GM23338 (cell line): Measurements from ENCODE around the gene SH3D19. TPM values are rescaled to one million over a fixed set of nuclear protein-coding genes. Genes with fewer than 3 reads are reported as not detected.

Experiments
- ATAC-seq: fragments of 200-7000 bp; cut with Tn5 transposase; 3 replicates; pipeline ENCODE4 v1.9.1; 2020
- DNase-seq: peaks from one replicate; pipeline ENCODE4 v3.0.0-alpha.2; 2015; ENCODE audit warnings: low spot score
- H2AFZ ChIP-seq: fragments of 200-600 bp; sonication (generic); 2 replicates; pipeline ENCODE4 v1.8.0; 2016; ENCODE audit warnings: antibody characterized with exemption, mild to moderate bottlenecking, moderate library complexity
- H3F3A ChIP-seq: fragments of 200-600 bp; sonication (generic); replicated peaks from 2 replicates; pipeline ENCODE4 v1.8.0; 2017; ENCODE audit warnings: antibody characterized with exemption, mixed run types, low read depth
- H3K27ac ChIP-seq: fragments of 200-600 bp; sonication (generic); 2 replicates; pipeline ENCODE4 v1.6.1; 2016; ENCODE audit warnings: low read depth
- H3K27me3 ChIP-seq: fragments of 200-600 bp; sonication (generic); 2 replicates; pipeline ENCODE4 v1.8.0; 2016; ENCODE audit warnings: mild to moderate bottlenecking, mixed run types, moderate library complexity; ENCODE audit not compliant: insufficient read depth
- H3K36me3 ChIP-seq: fragments of 200-600 bp; sonication (generic); 2 replicates; pipeline ENCODE4 v1.8.0; 2016; ENCODE audit warnings: mild to moderate bottlenecking; ENCODE audit not compliant: insufficient read depth
- H3K4me1 ChIP-seq: fragments of 200-600 bp; sonication (generic); 2 replicates; pipeline ENCODE4 v1.8.0; 2016; ENCODE audit warnings: mild to moderate bottlenecking, moderate library complexity; ENCODE audit not compliant: insufficient read depth
- H3K4me2 ChIP-seq: fragments of 200-600 bp; sonication (generic); 2 replicates; pipeline ENCODE4 v1.7.1; 2017; ENCODE audit warnings: mixed run types
- H3K4me3 ChIP-seq: fragments of 200-600 bp; sonication (generic); 2 replicates; pipeline ENCODE4 v1.6.1; 2016; ENCODE audit warnings: mixed run types
- H3K79me2 ChIP-seq: fragments of 200-600 bp; sonication (generic); replicated peaks from 2 replicates; pipeline ENCODE4 v1.8.0; 2017; ENCODE audit warnings: mild to moderate bottlenecking; ENCODE audit not compliant: insufficient read depth
- H3K9me2 ChIP-seq: fragments of 200-600 bp; sonication (generic); 2 replicates; pipeline ENCODE4 v1.8.0; 2017; ENCODE audit not compliant: insufficient read depth
- H4K20me1 ChIP-seq: fragments of 200-600 bp; sonication (generic); replicated peaks from 2 replicates; pipeline ENCODE4 v1.8.0; 2017; ENCODE audit warnings: mild to moderate bottlenecking; ENCODE audit not compliant: insufficient read depth
- H3K27ac Mint-ChIP-seq: 2 replicates; pipeline ENCODE4 v1.8.0; 2020; ENCODE audit warnings: inconsistent platforms, mild to moderate bottlenecking, moderate library complexity, mixed read lengths
- H3K27me3 Mint-ChIP-seq: 3 replicates; pipeline ENCODE4 v1.8.0; 2022; ENCODE audit warnings: low read depth, mild to moderate bottlenecking, moderate library complexity, mixed read lengths, inconsistent platforms; ENCODE audit not compliant: insufficient read depth, poor library complexity
- H3K36me3 Mint-ChIP-seq: 3 replicates; pipeline ENCODE4 v1.8.0; 2021; ENCODE audit warnings: low read depth, mild to moderate bottlenecking, inconsistent platforms, moderate library complexity, mixed read lengths
- H3K4me1 Mint-ChIP-seq: 3 replicates; pipeline ENCODE4 v1.8.0; 2020; ENCODE audit warnings: mild to moderate bottlenecking, inconsistent platforms, mixed read lengths
- H3K4me3 Mint-ChIP-seq: 3 replicates; pipeline ENCODE4 v1.8.0; 2021; ENCODE audit warnings: moderate library complexity, mild to moderate bottlenecking, inconsistent platforms, mixed read lengths
- H3K9me3 Mint-ChIP-seq: 3 replicates; pipeline ENCODE4 v1.8.0; 2020; ENCODE audit warnings: moderate library complexity, mild to moderate bottlenecking, inconsistent platforms, mixed read lengths
- CTCF ChIP-seq, 2 experiments: fragments of 200-600 bp in 1 of 2; sonication (generic) in 1 of 2; conservative IDR thresholded peaks; 2 replicates each; pipeline versions ENCODE4 v1.5.1 to v1.6.1; 2016 to 2017; ENCODE audit warnings: antibody characterized with exemption in 2 of 2, low read depth in 2 of 2, mild to moderate bottlenecking in 2 of 2, moderate library complexity in 1 of 2
- ETS1 ChIP-seq: IDR thresholded peaks from 2 replicates; pipeline ENCODE4 v1.6.1; 2016; ENCODE audit warnings: antibody characterized with exemption
- EZH2 ChIP-seq: fragments of 200-600 bp; sonication (generic); IDR thresholded peaks from one replicate; pipeline ENCODE4 v1.8.0; 2017; ENCODE audit warnings: antibody characterized with exemption, mild to moderate bottlenecking, low read depth; ENCODE audit not compliant: unreplicated experiment
- EZH2phosphoT487 ChIP-seq: fragments of 200-600 bp; sonication (generic); IDR thresholded peaks from one replicate; pipeline ENCODE4 v1.8.1; 2018; ENCODE audit warnings: antibody characterized with exemption; ENCODE audit not compliant: unreplicated experiment
- JUNB ChIP-seq: IDR thresholded peaks from one replicate; pipeline ENCODE4 v1.6.1; 2016; ENCODE audit warnings: antibody characterized with exemption; ENCODE audit not compliant: unreplicated experiment
- NANOG ChIP-seq: IDR thresholded peaks from 2 replicates; pipeline ENCODE4 v1.6.1; 2016; ENCODE audit warnings: antibody characterized with exemption, borderline replicate concordance
- POLR2AphosphoS5 ChIP-seq: IDR thresholded peaks from 2 replicates; pipeline ENCODE4 v1.6.1; 2016; ENCODE audit warnings: antibody characterized with exemption, low read depth
- REST ChIP-seq: IDR thresholded peaks from one replicate; pipeline ENCODE4 v1.6.1; 2018; ENCODE audit warnings: antibody characterized with exemption; ENCODE audit not compliant: unreplicated experiment
- STAT1 ChIP-seq: IDR thresholded peaks from one replicate; pipeline ENCODE4 v1.6.1; 2016; ENCODE audit warnings: antibody characterized with exemption; ENCODE audit not compliant: unreplicated experiment
- ZNF114 ChIP-seq: fragments of 250-450 bp; sonication (Bioruptor Pico); IDR thresholded peaks from 2 replicates; pipeline ENCODE4 v1.5.0; 2020; ENCODE audit warnings: mild to moderate bottlenecking, moderate library complexity
- ZNF331 ChIP-seq: fragments of 250-450 bp; sonication (Bioruptor Pico); IDR thresholded peaks from 2 replicates; pipeline ENCODE4 v1.5.0; 2020; ENCODE audit warnings: low read depth, mild to moderate bottlenecking, moderate library complexity
- polyA plus RNA-seq: library from polyadenylated mRNA; unstranded; fragments of >200 nt; fragmentation: Nextera tagmentation; extraction: Ambion mirVana; gene quantifications from 2 replicates; pipeline ENCODE4 v1.2.1, GENCODE V29; 2016
- total RNA-seq: library from RNA; depleted of rRNA; stranded (reverse); fragments of >200 nt; shearing (Covaris generic); gene quantifications from 2 replicates; pipeline ENCODE4 v1.2.3, GENCODE V29; 2014
- TF ChIP-seq, protein P1 (sequence below): fragments of 250-450 bp; sonication (Bioruptor Pico); IDR thresholded peaks from 2 replicates; pipeline ENCODE4 v1.5.0; 2020; ENCODE audit warnings: mild to moderate bottlenecking, moderate library complexity

SH3D19 gene
- total and polyA plus RNA-seq, 2 experiments from 2014 or later = 25.3 to 57.4 TPM

DNA sequence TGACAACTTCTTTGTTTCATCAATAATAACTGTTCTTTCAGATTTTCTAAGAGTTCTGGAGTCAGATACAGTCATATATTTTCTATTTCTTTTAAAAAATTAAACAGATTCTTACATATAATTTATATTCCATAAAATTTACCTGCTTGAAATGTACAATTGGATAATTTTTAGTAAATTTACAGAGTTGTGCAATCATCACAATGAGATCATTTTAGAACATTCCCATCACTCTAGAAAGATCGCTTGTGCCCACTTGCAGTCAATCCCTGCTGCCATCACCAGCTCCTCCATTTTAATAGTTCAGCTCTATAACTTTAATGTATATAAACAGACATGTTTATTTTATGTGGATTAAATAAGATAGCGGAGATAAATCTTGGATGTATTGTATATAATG, 78.0 kb downstream of the SH3D19 start (continued):
- TF ChIP-seq CTCF (conservative IDR thresholded peaks at IDR 0.05; ENCODE audit: low read depth in 2 of 2) (no peak), ZNF331 (CRISPR knock-in tag) (no peak), STAT1 (no peak), JUNB (no peak)

DNA sequence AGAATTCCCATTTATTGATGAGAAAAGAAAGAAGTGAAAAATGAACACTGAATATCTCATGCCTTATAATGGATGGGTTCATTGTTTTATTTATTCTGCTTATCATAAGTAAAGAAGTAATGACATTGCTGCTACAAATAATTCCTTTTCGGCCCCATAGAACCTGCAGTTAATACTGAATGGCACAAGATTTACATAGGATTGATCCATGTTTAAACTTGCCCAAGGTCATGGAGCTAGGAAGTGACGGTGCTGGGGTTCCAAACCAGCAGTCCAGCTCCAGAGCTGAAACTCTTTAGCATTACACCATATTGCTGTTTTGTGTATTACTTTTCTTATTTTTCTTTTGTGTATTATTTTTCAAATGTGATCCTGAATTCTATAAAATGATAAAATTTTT, 78.7 kb downstream of the SH3D19 start:
- Histone ChIP-seq H3K27ac (no peak overlapping the region), H3K4me1 (peaks cover 52% of the 10 kb centered on the region), H3K4me3 (no peak overlapping the region), H2AFZ (no peak overlapping the region), H3K4me2 (no peak overlapping the region), H3K36me3 (no peaks in the 10 kb centered on the region), H3F3A (peaks cover 4% of the 10 kb centered on the region; the same call in 1 of the 2 replicates), H4K20me1 (0 out of 2 replicates have a peak, but pooled peaks cover 7% of the 10 kb centered on the region), H3K79me2 (peaks cover 63% of the 10 kb centered on the region), H3K27me3 (no peaks in the 10 kb centered on the region), H3K9me2 (no peaks in the 10 kb centered on the region)
- no peak overlapping the region for H3K4me3 Mint-ChIP-seq
- no peaks in the 10 kb centered on the region for H3K36me3 Mint-ChIP-seq
- no peak for ATAC-seq
- H3K4me1 Mint-ChIP-seq = peaks cover 48% of the 10 kb centered on the region
- no peaks in the 10 kb centered on the region for H3K9me3 Mint-ChIP-seq
- no peak for DNase-seq
- no peak overlapping the region for H3K27ac Mint-ChIP-seq
- H3K27me3 Mint-ChIP-seq = no peaks in the 10 kb centered on the region
- TF ChIP-seq ZNF114 (CRISPR knock-in tag) (no peak), EZH2 (no peak), ZNF331 (CRISPR knock-in tag) (no peak), JUNB (no peak), NANOG (no peak), REST (no peak), EZH2phosphoT487 (no peak), POLR2AphosphoS5 (no peak), ETS1 (no peak)
- TF ChIP-seq, protein P1, sequence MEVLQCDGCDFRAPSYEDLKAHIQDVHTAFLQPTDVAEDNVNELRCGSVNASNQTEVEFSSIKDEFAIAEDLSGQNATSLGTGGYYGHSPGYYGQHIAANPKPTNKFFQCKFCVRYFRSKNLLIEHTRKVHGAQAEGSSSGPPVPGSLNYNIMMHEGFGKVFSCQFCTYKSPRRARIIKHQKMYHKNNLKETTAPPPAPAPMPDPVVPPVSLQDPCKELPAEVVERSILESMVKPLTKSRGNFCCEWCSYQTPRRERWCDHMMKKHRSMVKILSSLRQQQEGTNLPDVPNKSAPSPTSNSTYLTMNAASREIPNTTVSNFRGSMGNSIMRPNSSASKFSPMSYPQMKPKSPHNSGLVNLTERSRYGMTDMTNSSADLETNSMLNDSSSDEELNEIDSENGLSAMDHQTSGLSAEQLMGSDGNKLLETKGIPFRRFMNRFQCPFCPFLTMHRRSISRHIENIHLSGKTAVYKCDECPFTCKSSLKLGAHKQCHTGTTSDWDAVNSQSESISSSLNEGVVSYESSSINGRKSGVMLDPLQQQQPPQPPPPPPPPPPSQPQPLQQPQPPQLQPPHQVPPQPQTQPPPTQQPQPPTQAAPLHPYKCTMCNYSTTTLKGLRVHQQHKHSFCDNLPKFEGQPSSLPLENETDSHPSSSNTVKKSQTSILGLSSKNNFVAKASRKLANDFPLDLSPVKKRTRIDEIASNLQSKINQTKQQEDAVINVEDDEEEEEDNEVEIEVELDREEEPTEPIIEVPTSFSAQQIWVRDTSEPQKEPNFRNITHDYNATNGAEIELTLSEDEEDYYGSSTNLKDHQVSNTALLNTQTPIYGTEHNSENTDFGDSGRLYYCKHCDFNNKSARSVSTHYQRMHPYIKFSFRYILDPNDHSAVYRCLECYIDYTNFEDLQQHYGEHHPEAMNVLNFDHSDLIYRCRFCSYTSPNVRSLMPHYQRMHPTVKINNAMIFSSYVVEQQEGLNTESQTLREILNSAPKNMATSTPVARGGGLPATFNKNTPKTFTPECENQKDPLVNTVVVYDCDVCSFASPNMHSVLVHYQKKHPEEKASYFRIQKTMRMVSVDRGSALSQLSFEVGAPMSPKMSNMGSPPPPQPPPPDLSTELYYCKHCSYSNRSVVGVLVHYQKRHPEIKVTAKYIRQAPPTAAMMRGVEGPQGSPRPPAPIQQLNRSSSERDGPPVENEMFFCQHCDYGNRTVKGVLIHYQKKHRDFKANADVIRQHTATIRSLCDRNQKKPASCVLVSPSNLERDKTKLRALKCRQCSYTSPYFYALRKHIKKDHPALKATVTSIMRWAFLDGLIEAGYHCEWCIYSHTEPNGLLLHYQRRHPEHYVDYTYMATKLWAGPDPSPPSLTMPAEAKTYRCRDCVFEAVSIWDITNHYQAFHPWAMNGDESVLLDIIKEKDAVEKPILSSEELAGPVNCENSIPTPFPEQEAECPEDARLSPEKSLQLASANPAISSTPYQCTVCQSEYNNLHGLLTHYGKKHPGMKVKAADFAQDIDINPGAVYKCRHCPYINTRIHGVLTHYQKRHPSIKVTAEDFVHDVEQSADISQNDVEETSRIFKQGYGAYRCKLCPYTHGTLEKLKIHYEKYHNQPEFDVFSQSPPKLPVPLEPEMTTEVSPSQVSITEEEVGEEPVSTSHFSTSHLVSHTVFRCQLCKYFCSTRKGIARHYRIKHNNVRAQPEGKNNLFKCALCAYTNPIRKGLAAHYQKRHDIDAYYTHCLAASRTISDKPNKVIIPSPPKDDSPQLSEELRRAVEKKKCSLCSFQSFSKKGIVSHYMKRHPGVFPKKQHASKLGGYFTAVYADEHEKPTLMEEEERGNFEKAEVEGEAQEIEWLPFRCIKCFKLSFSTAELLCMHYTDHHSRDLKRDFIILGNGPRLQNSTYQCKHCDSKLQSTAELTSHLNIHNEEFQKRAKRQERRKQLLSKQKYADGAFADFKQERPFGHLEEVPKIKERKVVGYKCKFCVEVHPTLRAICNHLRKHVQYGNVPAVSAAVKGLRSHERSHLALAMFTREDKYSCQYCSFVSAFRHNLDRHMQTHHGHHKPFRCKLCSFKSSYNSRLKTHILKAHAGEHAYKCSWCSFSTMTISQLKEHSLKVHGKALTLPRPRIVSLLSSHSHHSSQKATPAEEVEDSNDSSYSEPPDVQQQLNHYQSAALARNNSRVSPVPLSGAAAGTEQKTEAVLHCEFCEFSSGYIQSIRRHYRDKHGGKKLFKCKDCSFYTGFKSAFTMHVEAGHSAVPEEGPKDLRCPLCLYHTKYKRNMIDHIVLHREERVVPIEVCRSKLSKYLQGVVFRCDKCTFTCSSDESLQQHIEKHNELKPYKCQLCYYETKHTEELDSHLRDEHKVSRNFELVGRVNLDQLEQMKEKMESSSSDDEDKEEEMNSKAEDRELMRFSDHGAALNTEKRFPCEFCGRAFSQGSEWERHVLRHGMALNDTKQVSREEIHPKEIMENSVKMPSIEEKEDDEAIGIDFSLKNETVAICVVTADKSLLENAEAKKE (CRISPR knock-in tag) = no peak
